Cardiac fibroblast (primary cell): ENCODE data around the gene PROM1.

ENCODE experiments used
- DNase-seq, 2 donors: peaks; one replicate each; pipeline versions ENCODE4 v3.0.0 to v3.0.0-alpha.2; 2010; ENCODE audit warnings: low read depth in 2 of 2
- H3K4me3 ChIP-seq, 2 donors: replicated peaks in 1 of 2; 1 replicate in 1 of 2; 2 replicates in 1 of 2; pipeline ENCODE4 v1.5.1; 2011; ENCODE audit warnings: low read depth in 2 of 2, low read length in 2 of 2, mild to moderate bottlenecking in 2 of 2, moderate library complexity in 1 of 2
- CTCF ChIP-seq: IDR thresholded peaks from one replicate; pipeline ENCODE4 v1.5.1; 2011; ENCODE audit warnings: low read depth, mild to moderate bottlenecking, low read length, inconsistent platforms

PROM1 gene

DNA sequence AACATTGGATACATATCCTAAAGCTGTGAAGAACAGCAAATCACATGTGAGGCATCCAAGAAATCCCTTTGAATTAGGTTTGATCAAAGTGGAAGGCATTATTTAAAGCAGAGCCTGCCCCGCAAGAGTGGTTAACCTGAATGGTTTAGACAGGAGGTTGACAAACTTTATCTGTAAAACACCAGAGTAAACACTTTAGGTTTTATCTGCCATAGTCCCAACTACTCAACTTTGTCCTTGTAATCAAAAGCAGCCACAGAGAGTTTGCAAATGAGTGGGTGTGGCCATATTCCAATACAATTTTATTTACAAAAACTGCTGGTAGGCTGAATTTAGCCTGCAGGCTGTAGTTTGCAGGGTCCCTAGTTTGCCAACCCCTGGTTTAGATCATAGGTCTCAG is 95.6 kb downstream of the PROM1 start:
- TF ChIP-seq CTCF: no peak
- DNase-seq: no peak
- H3K4me3 ChIP-seq: no peak overlapping the region

- TF ChIP-seq CTCF: no peak
- H3K4me3 ChIP-seq: no peak overlapping the region
- DNase-seq: no peak
Measured at GRCh38 chr4:15986907-15987306, 96.9 kb downstream of the PROM1 start.

- TF ChIP-seq CTCF: no peak
- no peak for DNase-seq
- H3K4me3 ChIP-seq: no peak overlapping the region
Measured at GRCh38 chr4:15983610-15984009, 100.2 kb downstream of the PROM1 start.

DNA sequence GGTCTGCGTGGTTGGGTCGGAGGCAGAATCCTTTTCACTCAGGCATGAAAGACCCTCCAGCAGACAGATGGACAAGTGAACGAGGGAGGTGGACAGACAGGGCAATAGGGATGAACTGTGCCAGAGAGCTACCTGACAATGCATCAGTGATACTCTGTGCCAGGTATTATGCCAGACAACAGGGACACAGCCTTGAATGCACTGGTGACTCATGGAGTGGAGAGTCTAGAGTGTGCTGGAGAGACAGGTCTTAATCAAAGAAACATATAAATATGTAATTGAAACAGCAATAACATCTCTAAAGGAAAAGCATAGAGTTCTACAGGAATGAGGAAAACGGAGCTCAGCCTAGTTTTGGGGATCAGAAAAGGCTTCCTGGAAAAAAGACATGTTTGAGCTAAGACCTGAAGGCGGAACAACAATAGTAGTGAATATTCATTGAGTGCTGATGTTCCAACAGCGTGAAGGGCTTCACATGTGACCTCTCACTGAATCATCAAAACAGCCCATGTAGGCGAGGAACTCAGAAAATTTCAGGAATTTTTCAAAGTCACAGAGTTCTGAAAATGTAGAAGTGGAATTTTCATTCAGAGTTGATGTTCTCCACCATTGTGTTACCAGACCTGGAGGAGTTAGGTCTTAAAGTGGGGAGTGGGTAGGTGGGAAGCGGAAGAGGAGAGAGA is 100.8 kb downstream of the PROM1 start:
- peak in 1 of 2 donors; percentile 19 for DNase-seq
- no peak overlapping the region for H3K4me3 ChIP-seq
- no peak for TF ChIP-seq CTCF

DNA sequence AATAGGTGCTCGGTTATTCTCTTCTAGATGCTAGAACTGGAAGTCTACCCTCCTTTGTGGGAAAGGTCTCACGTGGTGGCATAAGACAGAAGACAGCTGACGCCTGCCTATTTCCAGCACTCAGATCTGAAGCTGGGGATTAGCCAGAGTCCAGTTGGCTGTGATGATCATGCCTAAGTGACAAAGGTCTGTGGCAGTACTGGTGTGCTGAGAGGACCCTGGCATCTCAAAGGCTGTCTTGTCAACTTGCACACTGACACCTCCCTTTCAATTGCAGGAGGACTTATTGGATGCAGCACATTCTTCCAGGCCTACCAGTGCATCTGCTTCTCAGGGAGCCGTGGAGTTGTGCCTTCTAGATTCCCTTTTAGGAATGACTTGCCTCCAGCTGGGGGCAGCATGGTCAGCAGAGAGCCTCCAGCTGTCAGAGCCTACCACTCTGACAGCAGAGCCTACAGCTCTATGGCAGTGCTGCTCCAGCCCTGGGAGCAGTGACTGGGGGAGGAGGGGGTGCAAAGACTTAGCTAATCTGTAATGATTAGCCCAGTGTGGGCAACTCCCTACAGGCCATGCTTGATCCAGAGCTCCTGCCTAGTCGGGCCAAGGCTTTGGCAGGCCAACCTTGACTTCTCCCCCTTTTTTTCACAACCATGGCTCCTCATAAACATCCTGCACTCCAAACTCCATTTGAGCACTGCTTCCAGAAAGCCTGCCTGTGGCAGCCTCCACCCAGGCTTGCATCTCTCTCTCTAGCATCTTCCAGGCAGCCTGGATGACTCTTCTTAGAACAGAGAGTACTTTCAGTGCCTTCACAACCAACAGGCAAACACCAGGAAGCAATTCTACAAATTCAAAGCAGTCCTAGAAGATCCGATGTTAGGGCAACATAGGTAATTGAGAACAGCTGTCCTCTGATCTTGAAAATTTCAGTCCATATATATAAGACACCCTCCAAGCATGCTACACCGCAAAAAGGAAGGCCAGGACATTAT is 107.1 kb downstream of the PROM1 start:
- H3K4me3 ChIP-seq: no peak overlapping the region
- no peak for DNase-seq
- no peak for TF ChIP-seq CTCF

DNA sequence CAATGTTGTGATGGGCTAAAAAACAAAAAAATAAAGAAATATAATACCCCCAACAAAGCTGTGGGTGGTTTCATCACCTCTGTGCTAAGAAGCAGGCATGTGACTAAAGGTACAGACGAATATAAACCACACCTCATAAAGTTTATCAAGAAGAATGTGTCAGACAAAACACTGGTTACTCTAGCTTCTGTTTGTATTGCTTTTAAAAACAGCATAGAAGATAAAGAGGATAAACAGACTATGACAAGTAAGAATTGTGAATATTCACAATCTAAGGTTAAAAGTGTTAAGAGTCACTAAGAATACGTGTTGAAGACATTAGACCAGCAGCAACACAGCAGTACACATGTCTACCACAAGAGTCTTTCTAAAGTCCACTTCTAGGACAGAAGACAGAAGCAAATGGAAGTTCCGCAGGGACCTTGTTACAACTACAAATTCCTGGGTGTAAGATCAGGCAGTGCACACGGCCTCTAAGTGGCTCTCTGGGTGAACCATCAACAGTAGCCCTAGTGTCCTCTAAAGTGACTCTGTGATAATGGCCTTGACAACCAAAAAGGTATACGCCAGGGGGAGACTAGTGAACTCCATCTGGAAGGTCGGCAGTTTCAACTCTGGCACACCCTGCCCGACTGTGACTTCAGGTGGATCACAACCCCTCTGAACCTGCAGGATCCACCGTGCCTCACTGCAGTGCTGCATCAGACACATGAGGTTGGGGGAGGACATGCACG is 112.6 kb downstream of the PROM1 start:
- no peak for DNase-seq
- no peak overlapping the region for H3K4me3 ChIP-seq
- TF ChIP-seq CTCF: no peak
